ENCODE data around the gene MTOR.
"Not testable (repeated sequence)": the region's sequence is repeated elsewhere in the genome, so short reads cannot be mapped to it uniquely, and the experiment has no call there.

The MTOR gene

DNA sequence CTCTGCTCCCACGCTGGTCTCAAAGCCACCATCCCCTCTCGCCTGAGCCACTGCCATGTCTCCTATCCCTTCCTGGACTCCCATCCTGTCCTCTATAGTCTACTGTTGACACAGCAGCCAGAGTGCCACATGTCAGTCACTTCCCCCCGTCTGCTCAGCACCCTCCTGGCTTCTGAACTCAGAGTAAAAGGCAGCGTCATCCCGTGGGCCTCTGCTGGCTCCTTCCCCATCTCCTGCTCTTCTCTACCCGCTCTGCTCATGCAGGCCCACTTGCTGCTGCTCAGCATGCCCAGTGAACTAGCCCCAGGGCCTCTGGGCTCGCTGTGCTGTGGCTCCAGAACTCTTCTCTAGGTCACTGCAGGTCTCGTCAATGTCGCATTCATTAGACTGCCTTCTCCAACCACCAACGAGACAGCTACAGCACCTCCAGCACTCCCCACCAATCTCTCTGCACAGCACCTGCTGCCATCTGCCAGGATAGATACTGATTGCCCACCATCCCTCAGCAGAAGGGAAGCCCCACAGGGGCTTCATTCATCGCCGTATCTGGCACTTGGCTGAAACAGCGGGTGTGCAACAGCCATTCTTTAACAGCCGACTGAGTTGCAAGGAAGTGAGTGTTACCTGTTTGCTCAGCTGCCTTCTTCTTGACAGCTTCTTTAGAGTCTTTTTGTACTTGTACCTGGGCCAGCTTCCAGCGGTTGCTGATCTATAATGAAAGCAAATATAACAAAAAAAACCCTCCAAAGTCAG, 190.7 kb downstream of the MTOR start:
- H3K4me3 ChIP-seq (replicated peaks; ENCODE audit: low read depth, low read length), result no peak overlapping the region
- no peak for DNase-seq (ENCODE audit: low read depth)
- no peak for TF ChIP-seq CTCF (IDR thresholded peaks at IDR 0.05; ENCODE audit: low read length, missing control alignments)

GRCh38 chr1:11070876-11071275, 191.5 kb downstream of the MTOR start:
- DNase-seq (ENCODE audit: low read depth), result no peak
- TF ChIP-seq CTCF (IDR thresholded peaks at IDR 0.05; ENCODE audit: low read length, missing control alignments), result no peak
- H3K4me3 ChIP-seq (replicated peaks; ENCODE audit: low read depth, low read length), result no peak overlapping the region

DNA sequence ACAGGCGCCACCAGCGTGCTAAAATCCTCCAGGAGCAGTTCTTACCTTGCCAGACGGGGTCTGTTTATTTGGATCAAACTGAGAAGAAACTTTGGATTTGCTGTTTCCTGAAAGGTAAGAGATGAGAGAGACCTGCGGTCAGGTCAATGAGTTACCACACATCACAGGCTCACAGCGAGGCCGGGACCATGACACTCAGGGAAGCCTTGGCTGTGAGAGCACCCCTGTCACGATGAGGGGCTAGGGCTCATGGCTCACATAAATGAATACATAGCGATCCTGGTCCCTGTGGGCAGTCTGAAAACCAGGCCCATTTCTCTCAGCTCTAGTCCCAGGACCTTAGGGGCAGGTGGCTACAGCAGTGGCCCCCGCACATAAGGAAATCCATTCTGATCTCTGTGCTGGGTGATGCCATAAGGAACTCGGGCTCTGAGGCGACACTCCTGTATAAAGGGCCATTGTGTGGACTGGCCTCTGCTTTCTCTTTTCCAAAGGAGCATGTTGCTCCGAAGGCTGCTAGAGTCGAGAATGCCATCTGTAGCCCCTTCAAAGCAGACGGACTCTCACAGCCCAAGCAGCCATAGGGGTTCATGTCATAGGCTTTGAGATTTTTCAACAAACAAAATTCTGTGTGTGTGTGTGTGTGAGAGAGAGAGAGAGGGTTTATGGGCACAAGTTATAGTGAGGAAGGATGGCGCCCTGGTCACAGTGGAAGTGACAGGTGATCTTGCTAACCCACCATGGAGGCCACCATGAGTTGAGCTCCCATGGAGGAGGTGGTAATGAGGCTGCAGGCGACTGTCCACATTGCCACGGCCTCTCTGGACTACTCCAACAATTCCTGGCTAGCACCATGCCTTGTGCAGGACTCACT, 193.5 kb downstream of the MTOR start:
- H3K4me3 ChIP-seq (replicated peaks; ENCODE audit: low read depth, low read length), result no peak overlapping the region
- no peak for TF ChIP-seq CTCF (IDR thresholded peaks at IDR 0.05; ENCODE audit: low read length, missing control alignments)
- no peak for DNase-seq (ENCODE audit: low read depth)

GRCh38 chr1:11067716-11068599, 194.4 kb downstream of the MTOR start:
- no peak overlapping the region for H3K4me3 ChIP-seq (replicated peaks; ENCODE audit: low read depth, low read length)
- DNase-seq (ENCODE audit: low read depth), result no peak
- no peak for TF ChIP-seq CTCF (IDR thresholded peaks at IDR 0.05; ENCODE audit: low read length, missing control alignments)

- no peak for DNase-seq (ENCODE audit: low read depth)
- H3K4me3 ChIP-seq (replicated peaks; ENCODE audit: low read depth, low read length), result no peak overlapping the region
- no peak for TF ChIP-seq CTCF (IDR thresholded peaks at IDR 0.05; ENCODE audit: low read length, missing control alignments)
These were observed 196.6 kb downstream of the MTOR start for GRCh38 chr1:11065796-11066195.

- no peak overlapping the region for H3K4me3 ChIP-seq (replicated peaks; ENCODE audit: low read depth, low read length)
- DNase-seq (ENCODE audit: low read depth), result no peak
- no peak for TF ChIP-seq CTCF (IDR thresholded peaks at IDR 0.05; ENCODE audit: low read length, missing control alignments)
These were observed 197.4 kb downstream of the MTOR start for GRCh38 chr1:11064942-11065341.

DNA sequence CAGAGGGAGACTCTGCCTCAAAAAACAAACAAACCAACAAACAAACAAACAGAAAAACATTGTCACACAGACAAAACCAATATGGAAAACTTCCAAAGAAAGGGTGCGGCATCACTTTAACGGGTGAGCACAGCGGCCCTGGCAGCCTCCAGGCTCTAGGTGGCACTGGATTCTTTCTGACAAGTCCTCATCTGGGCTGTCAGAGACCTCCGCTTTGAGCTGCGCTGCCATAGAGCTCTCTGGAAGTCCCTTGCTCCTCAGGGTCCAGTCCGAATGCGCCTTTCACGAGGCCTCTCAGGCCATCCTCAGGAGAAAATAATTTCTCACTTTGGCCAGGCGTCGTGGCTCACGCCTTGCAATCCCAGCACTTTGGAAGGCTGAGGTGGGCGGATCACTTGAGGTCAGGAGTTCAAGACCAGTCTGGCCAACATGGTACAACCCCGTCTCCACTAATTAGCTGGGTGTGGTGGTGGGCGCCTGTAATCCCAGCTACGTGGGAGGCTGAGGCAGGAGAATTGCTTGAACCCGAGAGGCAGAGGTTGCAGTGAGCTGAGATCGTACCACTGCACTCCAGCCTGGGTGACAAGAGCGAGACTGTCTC, 198.3 kb downstream of the MTOR start:
- H3K4me3 ChIP-seq (replicated peaks; ENCODE audit: low read depth, low read length); DNase-seq (ENCODE audit: low read depth): not testable (repeated sequence)
